Right ventricle myocardium inferior (tissue), 1 donor: ENCODE data around the gene LHX6. TPM values are rescaled to one million over a fixed set of nuclear protein-coding genes. Genes with fewer than 3 reads are reported as not detected.

Source experiments
- ATAC-seq: fragments of 200-7000 bp; cut with Tn5 transposase; one replicate; pipeline ENCODE4 v1.9.1; 2020; ENCODE audit warnings: mild to moderate bottlenecking, moderate library complexity
- DNase-seq: peaks from one replicate; pipeline ENCODE4 v3.0.0; 2021; ENCODE audit errors: missing footprints
- intact Hi-C: fragments of 100-400 bp; cut with DNase I; formaldehyde crosslinking; loops from one replicate; pipeline ENCODE4 v1.11.0; 2022
- total RNA-seq: library from RNA; stranded (reverse); fragmentation: NEBNext Ultra II Directional; extraction: Animal tissue kit (Norgen Biotek cat#: 25700); gene quantifications from one replicate; pipeline ENCODE4 v1.2.1, GENCODE V29; 2021
- donor health status: DM: no; HTN: yes; CAD: no; lungs with severe emphysema.

The LHX6 gene
- total RNA-seq, 1 donor from 2014 or later = 6.1 TPM

DNA sequence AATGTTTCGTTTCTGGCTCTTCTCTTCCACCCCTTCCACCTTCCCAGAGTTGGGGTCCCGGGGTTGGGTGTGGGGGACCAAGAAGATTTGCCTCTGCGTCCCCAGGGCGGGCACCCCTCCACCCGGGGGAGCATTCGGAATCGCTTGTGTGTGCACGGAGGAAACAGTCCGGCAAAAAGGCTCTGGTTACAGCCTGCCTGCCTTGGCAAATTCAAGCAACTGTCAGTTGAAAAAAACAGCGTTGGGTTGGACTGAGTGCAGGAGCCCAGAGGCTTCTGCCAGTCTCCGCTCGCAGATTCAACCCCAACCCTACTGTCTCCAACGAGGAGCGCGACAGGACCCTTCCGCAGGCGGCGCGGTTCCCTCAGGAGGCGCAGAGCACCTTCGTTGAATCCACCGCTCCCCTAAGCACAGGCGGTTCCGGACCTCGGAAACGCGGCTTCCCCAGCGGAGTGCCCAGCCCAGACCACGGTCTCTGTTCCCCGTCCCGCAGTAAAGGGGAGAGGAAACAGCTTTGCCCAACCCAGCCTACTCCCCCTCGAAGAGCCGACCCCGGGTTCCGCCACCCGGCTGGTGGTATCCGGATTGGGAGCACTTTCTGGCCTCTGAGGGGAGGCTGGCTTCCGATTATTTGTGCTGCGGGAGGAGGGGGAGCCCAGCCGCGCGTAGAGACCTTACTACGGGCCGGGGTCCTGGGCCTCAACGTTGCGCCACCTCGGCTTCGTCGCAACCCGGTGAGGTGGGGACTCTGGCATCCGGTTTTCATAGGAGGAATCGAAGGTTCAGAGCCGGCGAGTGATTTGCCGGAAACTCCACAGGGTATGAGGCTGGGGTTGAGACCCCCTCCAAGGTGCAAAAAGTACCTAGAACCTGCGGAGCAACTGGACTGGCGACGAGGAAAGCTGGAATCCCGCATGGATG lies 9.6 kb downstream of the LHX6 start:
- peak; percentile 15 for ATAC-seq
- intact Hi-C loops = no loop called here
- DNase-seq = no peak

DNA sequence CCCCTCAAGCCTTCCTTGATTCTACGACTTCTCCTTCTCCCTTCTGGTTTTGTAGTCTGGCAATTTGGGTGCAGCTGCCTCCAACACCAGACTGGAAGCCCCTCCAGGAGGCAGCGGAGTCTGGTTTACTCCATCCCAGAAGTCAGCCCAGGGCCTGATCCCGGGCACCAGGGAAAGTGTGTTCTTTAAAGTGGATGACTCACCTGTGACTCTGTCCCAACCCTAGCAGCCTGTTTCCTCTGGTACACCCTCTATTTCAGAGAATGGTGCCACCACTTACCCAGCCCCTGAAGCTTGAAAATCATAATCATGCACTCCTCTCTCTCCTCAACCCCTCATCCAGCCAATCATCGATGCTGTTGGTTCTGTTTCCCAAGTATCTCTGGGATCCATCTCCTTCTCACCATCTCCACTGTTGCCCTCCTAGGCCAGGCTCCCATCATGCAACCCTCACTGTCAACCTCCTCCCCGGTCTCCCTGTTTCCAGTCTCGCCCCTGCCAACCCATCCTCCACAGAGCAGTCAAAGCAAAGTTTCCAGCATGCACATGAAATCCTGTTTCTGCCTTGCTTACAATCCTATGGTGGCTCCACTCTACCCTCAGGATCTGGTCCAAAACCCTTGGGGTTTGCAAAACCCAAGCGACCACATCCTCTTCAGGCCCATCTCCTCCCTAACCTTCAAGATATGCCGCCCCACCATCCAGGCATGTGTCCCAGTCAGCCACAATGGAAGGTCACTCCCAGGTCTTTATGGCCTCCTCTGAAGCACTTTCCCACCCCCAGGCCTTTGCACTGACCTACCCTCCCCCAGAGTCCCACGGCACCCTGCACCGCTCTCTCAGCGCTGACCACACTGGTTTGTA lies 10.5 kb downstream of the LHX6 start:
- intact Hi-C loops = no loop called here
- no peak for ATAC-seq
- DNase-seq = no peak

DNA sequence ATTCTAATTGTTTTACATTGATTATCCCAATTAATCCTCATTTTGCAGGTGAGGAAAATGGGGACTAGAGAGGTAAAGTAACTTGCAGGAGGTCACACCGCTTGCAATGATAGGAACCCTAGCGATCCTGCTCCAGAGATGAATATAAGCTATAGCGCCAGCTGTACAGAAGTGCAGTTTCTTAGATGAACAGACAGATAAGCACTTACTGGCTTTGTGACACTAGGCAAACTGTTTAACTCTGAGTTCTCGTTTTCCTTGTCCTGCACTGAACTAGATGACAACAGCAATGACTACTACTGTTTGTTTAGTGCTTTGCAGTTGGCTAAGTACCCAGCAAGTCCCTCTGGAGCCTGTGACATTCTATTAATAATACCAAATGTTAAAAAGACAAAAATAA lies 11.1 kb downstream of the LHX6 start:
- ATAC-seq (no peak), DNase-seq (no peak)
- intact Hi-C loops = no loop called here

DNA sequence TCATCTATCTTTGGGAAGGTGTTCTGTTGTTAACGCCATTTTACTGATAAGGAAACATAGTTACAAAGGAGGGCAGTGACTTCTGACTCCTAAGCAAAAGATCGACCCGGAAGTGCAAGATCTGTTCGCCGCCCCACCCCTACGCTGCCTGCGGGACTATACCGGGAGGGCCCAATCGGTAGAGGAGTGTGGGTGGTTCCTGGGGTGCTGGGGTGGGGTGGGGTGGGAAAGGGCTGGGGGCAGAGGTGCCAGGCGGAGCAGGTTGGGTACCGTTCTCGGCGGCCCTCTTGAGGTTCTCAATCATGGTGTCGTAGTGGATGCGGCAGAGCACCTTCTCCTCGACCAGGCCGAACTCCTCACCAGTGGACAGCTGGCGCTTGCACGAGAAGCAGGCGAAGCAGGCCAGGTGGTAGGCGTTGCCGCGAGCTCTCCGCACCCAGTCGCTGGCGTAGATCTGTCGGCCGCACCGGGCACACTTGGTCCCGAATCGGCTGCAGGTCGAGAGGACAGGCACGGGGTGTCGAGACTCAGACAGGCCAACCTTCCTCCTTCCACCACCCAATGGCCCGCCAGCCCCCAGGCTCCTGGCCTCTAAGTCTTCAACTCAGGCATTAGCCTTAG lies 11.8 kb downstream of the LHX6 start:
- ATAC-seq (no peak), DNase-seq (no peak)
- intact Hi-C loops = no loop called here

DNA sequence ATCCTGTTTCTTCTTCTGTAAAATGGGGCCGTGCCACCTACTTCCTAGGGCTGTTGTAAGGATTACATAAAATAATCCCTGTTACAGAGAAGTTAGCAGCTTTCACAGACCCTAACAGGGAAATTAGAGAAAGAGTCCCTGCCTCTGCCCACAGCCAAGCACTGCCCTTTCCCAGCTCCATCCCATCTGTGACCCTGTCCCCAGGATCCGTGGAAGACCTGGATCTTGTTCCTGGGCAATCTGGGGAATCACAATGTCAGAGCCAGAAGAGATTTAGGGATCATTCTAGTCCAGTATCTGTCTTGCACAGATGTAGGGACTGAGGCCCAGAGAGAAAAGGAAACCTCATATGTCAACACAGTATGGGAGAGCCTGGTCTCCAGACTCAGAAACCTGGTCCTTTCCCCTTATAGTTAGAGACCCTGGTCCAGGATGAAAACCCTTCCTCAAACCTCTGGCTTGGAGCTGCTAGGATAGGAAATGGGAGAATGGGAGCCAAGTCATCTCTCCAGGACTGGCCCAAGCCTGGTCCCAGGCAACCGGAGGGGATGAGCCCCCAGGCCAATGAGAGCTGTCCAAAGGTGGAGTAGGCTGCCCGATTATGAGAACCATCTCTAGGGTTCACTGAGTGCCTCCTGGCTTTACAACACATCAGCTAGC lies 12.5 kb downstream of the LHX6 start:
- intact Hi-C loops = no loop called here
- DNase-seq (no peak), ATAC-seq (no peak)

DNA sequence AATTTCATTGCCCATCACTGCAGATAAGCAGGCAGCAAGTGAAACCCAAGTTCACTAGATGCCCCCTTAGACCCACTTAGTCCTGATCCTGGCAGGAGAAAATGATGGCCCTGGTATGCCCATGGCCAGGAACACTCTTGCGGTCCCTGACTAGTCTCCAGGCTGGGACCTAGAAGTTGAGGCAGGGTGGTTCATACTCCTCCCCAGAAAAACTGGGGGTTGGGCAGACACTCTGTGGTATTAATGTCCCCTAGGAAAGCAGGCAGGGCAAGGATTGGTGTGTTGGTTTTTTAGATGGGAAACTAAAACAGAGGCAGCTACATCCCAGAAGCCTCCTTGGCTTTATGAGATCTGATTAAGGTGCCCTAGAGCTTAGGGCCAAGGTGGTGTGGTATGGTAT lies 13.1 kb downstream of the LHX6 start:
- intact Hi-C loops = no loop called here
- DNase-seq (no peak), ATAC-seq (no peak)

DNA sequence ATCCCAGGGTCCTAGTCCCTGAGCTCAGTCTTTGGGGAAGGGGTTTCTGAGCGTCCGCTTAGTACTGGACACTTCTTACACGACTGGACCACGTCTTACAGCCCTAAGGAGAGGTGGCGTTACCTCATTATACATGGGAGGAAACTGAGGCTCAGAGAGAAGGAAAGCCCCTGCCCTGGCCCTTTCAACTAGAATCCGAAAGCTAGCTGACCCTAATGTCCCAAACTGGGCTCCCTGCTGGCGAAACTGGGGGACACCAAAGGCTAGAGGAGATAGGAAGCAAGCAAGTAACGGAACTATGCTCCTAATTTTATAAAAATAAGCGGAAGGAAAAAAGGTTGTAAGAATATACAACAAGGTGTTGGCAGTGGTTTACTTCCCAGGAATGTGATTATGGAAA lies 14.2 kb downstream of the LHX6 start:
- intact Hi-C loops = no loop called here
- DNase-seq (no peak), ATAC-seq (no peak)

DNA sequence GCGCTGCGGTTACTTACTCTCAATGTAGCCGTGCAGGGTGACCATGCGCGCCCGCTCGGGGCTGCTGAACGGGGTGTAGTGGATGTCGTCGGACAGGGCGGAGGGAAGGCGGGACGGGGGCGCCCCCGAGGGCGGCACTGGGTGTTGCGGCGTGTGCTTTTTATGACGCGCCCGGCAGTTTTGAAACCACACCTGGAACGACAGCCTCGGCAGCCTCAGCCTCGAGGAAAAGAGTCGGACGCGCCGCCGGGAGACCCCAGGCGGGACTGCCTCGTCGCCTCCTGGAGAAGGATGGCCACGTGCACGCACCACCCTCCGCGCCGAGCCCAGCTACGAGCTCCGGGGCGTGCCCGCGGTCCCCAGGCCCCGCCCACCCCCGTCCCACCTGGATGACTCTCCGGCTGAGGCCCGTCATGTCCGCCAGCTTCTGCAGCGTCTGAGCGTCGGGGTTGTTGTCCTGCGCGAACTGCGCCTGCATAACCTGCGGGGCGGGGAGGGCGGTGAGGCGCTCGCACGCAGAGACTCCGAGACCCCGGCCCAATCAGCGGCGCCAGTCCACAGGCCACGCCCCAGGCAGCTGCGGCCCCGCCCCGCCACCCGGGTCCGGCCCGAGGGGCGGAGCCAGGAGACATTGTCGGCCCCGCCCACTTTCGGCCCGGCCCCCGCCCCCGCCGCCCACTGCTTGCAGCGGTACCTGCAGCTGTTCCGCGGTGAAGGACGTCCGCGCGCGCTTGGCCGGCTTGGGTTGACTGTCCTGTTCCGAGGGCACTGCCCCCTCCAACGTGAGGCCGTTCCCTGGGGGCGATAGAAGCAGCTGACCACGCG lies 15.0 kb downstream of the LHX6 start:
- intact Hi-C loops = no loop called here
- no peak for DNase-seq
- ATAC-seq = no peak

DNA sequence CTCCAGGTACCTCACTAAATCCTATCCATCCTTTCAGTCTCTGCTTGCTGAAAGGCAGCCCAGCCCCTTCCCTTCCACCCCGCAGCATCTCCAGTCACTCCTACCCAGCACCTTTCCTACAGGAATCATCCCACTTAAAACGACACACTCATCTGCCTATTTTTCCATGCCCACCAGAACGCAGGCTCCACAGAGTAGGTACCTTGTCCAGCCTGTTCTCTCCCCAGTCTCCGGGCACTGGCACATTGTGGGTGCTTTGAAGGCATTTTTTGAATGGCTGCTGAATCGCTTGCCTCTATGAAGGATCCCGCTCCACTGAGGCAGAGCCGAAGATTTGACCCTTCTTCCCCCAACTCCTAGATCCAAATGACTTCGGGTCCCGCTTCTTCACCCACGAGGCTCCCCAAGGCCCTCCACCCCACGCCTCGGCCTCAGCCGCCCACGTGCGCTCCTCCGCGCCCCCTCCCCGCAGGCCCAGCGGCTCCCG lies 15.6 kb downstream of the LHX6 start:
- ATAC-seq = no peak
- intact Hi-C loops = no loop called here
- no peak for DNase-seq

DNA sequence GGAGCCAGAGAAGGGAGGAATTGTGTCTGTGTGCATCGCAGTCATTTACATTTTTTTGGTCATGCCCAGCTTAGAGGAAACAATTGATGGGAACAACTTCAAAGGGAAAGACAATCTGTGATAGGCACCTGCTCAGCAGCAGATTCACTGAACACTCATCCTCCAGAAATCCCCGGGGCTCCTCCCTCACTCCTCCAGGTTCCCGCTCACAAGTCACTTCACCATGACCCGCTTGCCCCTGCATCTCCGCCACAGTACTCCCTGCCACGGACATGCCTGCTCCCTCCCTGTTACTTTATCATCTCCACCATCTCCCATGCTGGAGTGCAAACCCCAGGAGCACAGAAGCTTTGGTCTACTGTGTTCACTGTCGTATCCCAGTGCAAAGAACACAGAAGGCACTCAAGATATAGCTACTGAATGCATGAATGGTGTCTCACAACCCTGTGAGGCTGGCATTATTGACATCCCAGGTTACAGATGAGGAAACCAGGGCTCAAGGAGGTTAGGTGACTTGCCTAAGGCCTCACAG lies 16.2 kb downstream of the LHX6 start:
- ATAC-seq = no peak
- intact Hi-C loops = no loop called here
- no peak for DNase-seq

DNA sequence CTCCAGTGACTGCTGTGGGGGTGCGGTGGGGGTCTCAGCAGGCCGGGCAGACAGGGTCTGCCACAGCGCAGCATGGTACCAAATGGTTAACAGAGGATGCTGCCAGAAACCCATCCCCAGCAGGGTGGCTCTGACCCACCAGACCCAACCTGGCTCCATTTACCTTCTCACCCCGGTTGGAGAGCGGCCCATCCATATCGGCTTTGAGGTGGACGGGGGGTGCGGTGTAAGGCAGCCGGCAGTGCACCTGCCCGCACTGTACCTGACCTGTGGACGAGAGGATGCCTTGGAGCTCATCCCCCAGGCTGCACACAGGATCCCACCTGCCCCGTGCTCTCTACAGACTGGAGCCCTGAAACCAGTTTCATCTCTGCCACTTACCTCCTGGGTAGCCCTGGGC lies 19.3 kb downstream of the LHX6 start:
- ATAC-seq = no peak
- no peak for DNase-seq
- intact Hi-C loops = no loop called here

DNA sequence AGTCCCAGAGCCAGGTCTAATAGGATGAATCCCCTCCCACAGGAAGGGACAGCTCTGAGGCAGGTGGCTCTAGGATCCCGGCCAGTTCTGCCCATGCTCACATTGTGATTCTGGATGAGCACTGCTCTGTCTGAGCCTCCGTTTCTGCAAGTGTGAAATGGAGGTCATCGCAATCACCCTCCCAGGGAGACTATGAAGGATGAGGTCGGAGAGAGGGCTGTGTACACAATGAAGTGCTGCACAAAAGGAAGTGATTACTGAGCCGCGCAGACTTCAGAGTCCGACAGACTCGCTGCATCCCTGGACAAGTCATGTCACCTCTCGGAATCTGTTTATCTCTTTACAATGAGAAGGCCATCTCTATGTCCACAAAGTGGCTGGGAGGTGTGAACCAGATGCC lies 21.7 kb downstream of the LHX6 start:
- DNase-seq (no peak), ATAC-seq (no peak)
- intact Hi-C loops = no loop called here

DNA sequence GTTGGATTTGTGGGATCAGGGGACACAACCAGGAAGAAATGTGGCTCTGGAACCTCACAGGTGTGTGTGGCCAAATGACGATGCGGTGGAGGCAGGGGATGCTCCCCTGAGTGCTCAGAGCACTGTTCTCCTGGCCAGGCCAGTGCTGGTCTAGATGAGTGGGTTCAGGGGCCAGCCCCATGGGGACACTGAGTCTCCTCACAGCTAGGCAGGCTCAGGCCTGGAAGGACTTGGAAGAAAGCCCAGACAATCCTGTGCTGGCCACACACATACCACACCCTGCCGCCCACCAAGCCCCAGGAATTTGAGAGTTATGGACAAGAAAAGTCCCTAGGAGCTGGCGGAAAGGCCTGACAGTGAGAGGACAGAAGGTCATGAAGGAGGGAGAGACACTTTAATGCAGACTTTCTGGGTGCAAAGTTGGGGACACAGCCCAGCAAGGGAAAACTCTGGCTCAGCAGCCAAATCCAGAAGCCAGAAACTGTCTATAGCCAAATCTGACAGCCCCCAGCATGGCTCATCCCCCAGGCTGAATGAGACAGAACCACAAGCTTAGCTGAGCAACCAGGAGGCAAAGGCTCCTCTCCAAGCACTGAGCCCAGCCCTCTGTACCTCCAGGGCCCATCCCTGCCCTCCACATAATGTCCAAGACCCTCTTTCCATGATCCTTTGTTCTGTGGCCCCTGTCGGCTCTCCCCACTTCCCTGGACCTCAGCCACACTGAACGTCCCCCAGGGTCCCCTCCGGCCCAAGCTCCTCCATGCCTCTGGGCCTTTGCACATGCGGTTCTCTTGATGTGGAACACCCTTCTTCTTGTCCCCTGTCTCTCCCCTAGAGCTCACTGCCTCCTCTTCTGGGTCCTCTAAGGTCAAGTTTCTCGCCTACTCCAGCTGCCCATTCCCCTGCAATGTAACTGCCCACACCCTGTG lies 22.4 kb downstream of the LHX6 start:
- DNase-seq = no peak
- intact Hi-C loops = no loop called here
- ATAC-seq = no peak

DNA sequence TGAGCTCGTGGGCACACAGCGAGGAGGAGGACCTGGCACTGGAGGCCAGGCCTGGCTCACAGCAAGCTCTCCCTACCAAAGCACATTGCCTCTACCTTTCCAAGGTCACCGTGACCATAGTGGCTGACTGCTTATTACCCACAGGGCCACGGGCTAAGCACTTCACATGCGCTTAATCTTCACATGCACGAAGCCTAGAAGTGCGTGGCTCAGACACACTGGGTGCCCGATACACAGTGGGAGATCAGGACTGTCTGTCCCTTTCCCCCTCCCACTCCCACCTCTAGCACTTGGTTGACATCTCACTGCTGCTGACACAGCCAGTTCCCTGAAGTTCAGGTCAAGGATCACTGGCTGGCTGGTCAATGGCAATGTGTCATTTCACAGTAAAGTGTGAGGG lies 23.6 kb downstream of the LHX6 start:
- no peak for DNase-seq
- ATAC-seq = no peak
- intact Hi-C loops = no loop called here

DNA sequence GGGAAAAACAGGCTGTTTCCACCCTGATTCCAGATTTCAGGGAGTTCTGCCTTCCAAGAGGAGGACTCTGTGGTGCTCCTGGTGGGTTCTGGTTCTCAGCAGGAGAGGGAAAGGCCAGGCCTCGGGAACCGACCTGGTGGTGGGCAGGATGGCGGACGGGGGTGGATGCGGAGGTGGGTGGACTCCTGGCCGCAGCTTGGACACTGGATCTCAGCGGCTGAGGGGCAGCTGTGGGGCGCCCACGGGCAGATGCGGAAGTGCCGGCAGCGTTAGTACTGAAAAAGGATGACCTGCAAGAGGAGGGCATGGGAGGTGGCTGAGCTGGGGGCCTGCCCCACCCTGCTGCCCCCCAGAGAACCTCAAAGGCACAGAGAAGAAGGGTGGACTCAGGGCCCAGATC lies 24.3 kb downstream of the LHX6 start:
- ATAC-seq = no peak
- no peak for DNase-seq
- intact Hi-C loops = no loop called here

DNA sequence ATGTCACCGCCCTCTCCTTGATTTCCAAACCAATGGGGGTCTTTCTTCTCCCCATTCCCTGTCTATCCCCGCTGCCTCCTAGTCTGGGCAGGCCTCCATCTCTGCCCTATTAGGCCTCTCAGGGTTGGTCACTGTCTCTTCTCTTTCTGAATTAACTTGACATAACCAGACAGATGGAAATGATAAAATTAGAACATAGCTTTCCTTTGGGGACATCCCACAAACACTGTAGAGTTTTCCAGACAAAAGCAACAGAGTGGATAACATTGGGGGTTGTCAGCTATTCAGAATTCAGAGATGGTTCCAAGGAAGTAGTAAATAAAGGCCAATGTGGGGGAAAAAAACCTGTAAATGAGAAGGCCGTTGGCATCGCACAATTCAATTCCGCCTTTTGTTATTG lies 24.7 kb downstream of the LHX6 start:
- DNase-seq = no peak
- intact Hi-C loops = no loop called here
- no peak for ATAC-seq

DNA sequence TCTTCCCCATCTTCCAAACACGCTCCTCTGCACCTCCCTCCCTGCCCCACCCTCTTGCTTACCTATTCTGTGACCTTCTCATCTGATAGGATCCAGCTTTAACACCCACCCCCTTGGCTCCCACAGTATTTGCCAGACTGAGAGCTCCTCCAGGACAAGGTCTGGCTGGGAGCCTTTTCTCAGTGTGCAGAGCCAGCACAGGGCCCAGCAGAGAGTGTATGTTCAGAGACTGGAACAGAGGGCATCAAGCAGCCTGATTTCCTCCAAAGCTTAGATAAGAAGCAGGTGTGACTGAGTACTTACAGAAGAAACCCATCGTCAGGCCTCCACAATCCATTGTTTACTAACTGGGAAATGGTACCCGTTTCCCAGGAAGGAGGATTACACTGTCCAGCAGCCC lies 26.6 kb downstream of the LHX6 start:
- DNase-seq (no peak), ATAC-seq (peak; percentile 71)

More for the DNA sequence above, 26.6 kb downstream of the LHX6 start:
- intact Hi-C loops = no loop called here
